Measurements from ENCODE around the gene CADM2.

DNA sequence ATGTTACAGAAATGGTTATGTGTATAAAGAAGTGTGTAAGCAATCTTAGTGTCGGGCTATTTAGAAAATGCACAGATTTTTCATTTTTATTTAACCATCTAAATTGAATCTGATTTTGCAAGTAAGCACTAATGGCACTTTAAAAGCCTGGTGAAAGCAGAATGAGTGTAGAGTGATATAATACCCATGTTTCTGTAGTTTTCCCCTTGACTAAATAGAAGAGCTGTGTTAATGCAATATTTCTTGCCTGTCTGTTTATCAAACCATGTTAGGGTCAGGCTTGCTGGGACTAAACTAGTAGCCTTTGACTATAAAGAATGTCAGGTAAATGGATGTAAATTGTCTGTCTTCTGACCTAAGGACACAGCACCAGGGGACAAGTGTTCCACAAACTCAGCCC is 714.0 kb downstream of the CADM2 start:
- no peak for TF ChIP-seq ZBTB26 (tag by site-specific recombination; optimal IDR thresholded peaks at IDR 0.05)
- no peak for TF ChIP-seq MZF1 (tag by site-specific recombination; IDR thresholded peaks at IDR 0.05; ENCODE audit: borderline replicate concordance)
- TF ChIP-seq ZNF184 (tag by site-specific recombination; IDR thresholded peaks at IDR 0.05), result no peak
